H54 (cell line): ENCODE measurements around the gene KLHL8.

ENCODE experiments used
- DNase-seq: peaks from one replicate; pipeline ENCODE4 v3.0.0; 2011; ENCODE audit warnings: low spot score, mixed read lengths; ENCODE audit not compliant: insufficient read length
- FAIRE-seq: peaks from 3 replicates; lab custom pipeline; 2011; peaks lifted over from hg19 to GRCh38; lab: Jason Lieb, UNC
- POLR2A ChIP-seq: IDR thresholded peaks from 2 replicates; pipeline ENCODE4 v1.6.1; 2011; ENCODE audit warnings: low read depth, mild to moderate bottlenecking, low read length

The KLHL8 gene

GRCh38 chr4:87132035-87132434 lies 88.4 kb downstream of the KLHL8 start:
- no peak for TF ChIP-seq POLR2A
- DNase-seq = no peak
- no peak for FAIRE-seq

- DNase-seq = no peak
- no peak for FAIRE-seq
- TF ChIP-seq POLR2A = no peak
Observed at GRCh38 chr4:87130985-87131703, 89.3 kb downstream of the KLHL8 start.

GRCh38 chr4:87129681-87130080 lies 90.7 kb downstream of the KLHL8 start:
- no peak for TF ChIP-seq POLR2A
- DNase-seq = no peak

GRCh38 chr4:87128006-87128705 lies 92.3 kb downstream of the KLHL8 start:
- no peak for TF ChIP-seq POLR2A
- DNase-seq (no peak), FAIRE-seq (no peak)

More at GRCh38 chr4:87129681-87130080, 90.7 kb downstream of the KLHL8 start:
- no peak for FAIRE-seq

- no peak for DNase-seq
- no peak for TF ChIP-seq POLR2A
- FAIRE-seq = no peak
Observed at GRCh38 chr4:87126056-87126455, 94.4 kb downstream of the KLHL8 start.

GRCh38 chr4:87122252-87122651 lies 98.2 kb downstream of the KLHL8 start:
- DNase-seq (no peak), FAIRE-seq (no peak)
- no peak for TF ChIP-seq POLR2A

- no peak for TF ChIP-seq POLR2A
- FAIRE-seq (no peak), DNase-seq (no peak)
Observed at GRCh38 chr4:87121341-87122065, 98.9 kb downstream of the KLHL8 start.

GRCh38 chr4:87120411-87121162 lies 99.8 kb downstream of the KLHL8 start:
- FAIRE-seq (no peak), DNase-seq (no peak)
- no peak for TF ChIP-seq POLR2A

GRCh38 chr4:87120010-87120409 lies 100.4 kb downstream of the KLHL8 start:
- FAIRE-seq = no peak
- no peak for TF ChIP-seq POLR2A
- no peak for DNase-seq

GRCh38 chr4:87118826-87119225 lies 101.6 kb downstream of the KLHL8 start:
- no peak for TF ChIP-seq POLR2A
- no peak for FAIRE-seq

GRCh38 chr4:87118421-87118820 lies 102.0 kb downstream of the KLHL8 start:
- TF ChIP-seq POLR2A = no peak
- no peak for DNase-seq
- no peak for FAIRE-seq

More at GRCh38 chr4:87118826-87119225, 101.6 kb downstream of the KLHL8 start:
- DNase-seq = no peak

GRCh38 chr4:87117732-87118075 lies 102.7 kb downstream of the KLHL8 start:
- FAIRE-seq = no peak
- no peak for DNase-seq
- no peak for TF ChIP-seq POLR2A

GRCh38 chr4:87117051-87117731 lies 103.2 kb downstream of the KLHL8 start:
- no peak for TF ChIP-seq POLR2A
- no peak for FAIRE-seq
- no peak for DNase-seq
